GM12874 (cell line): ENCODE data around the gene GH2.
"Not testable (repeated sequence)": the region's sequence is repeated elsewhere in the genome, so short reads cannot be mapped to it uniquely, and the experiment has no call there.

Experiments used
- CTCF ChIP-seq: IDR thresholded peaks from 2 replicates; pipeline ENCODE4 v1.5.1; 2011; ENCODE audit warnings: low read depth, mild to moderate bottlenecking, control low read depth, low read length, moderate library complexity; ENCODE audit not compliant: insufficient read depth

GH2 gene

GRCh38 chr17:63914471-63914870 is 32.7 kb upstream of the GH2 start:
- TF ChIP-seq CTCF = no peak

- peak; percentile 76 for TF ChIP-seq CTCF
These were observed 29.9 kb upstream of the GH2 start for GRCh38 chr17:63911657-63912100.

GRCh38 chr17:63911041-63911635 is 29.4 kb upstream of the GH2 start, which contains the start of gene CSHL1:
CSHL1 (minus strand) TSS chr17:63911258; CDS start chr17:63911196, 62 bp downstream.
- no peak for TF ChIP-seq CTCF

- no peak for TF ChIP-seq CTCF
These were observed 28.4 kb upstream of the GH2 start for GRCh38 chr17:63910096-63910495.

- 0 out of 2 replicates have a peak, but pooled peaks have one; percentile 9 for TF ChIP-seq CTCF
These were observed 25.5 kb upstream of the GH2 start for GRCh38 chr17:63907161-63907778.

GRCh38 chr17:63903787-63904201 is 22.1 kb upstream of the GH2 start:
- peak; percentile 19; the same call in 1 of the 2 replicates for TF ChIP-seq CTCF

- TF ChIP-seq CTCF = not testable (repeated sequence)
These were observed 15.0 kb upstream of the GH2 start, which contains the start of gene CSH1 for GRCh38 chr17:63896524-63897354. CSH1 (minus strand) TSS chr17:63896574; CDS start chr17:63896511, 63 bp downstream.
